ENCODE measurements around the gene PPP2R5D. TPM values are rescaled to one million over a fixed set of nuclear protein-coding genes. Genes with fewer than 3 reads are reported as not detected.

The PPP2R5D gene
- total and polyA plus RNA-seq, 9 of the 15 experiments (the other 6 are each of a cell fraction or from before 2014, with no cell fraction given) = 1.3 to 96.1 (median 38.4) TPM

- TF ChIP-seq ZNF740 (CRISPR knock-in tag; IDR thresholded peaks at IDR 0.05) (peak; percentile 92), ZNF740 (tag; IDR thresholded peaks at IDR 0.05) (peak in 1 of 2 experiments; percentile 71; a peak in 2 of 4 replicates), HDGF (IDR thresholded peaks at IDR 0.05) (0 out of 2 replicates have a peak, but pooled peaks have one; percentile 19), MLLT1 (IDR thresholded peaks at IDR 0.05) (peak in 1 of 2 experiments; percentile 5; a peak in 1 of 4 replicates), MAX (CRISPR knock-in tag; IDR thresholded peaks at IDR 0.05) (no peak), ZBTB1 (CRISPR knock-in tag; IDR thresholded peaks at IDR 0.05; ENCODE audit: borderline replicate concordance, low read depth) (no peak), AFF1 (IDR thresholded peaks at IDR 0.05; ENCODE audit: low read depth in 1 of 2, partially characterized antibody in 2 of 2) (peak in 1 of 2 experiments; percentile 2), HDAC1 (IDR thresholded peaks at IDR 0.05) (no peak), MIER1 (IDR thresholded peaks at IDR 0.05; ENCODE audit: low read depth) (0 out of 2 replicates have a peak, but pooled peaks have one; percentile 34), MTA1 (IDR thresholded peaks at IDR 0.05; ENCODE audit: borderline replicate concordance) (no peak)
Observed at GRCh38 chr6:43054206-43054943, 70.0 kb downstream of the PPP2R5D start (continued).

All from K562 (cell line).